Fibroblast of the aortic adventitia (primary cell): ENCODE data around the gene MTX3. TPM values are rescaled to one million over a fixed set of nuclear protein-coding genes. Genes with fewer than 3 reads are reported as not detected.

Experiments
- DNase-seq: peaks from one replicate; pipeline ENCODE4 v3.0.0-alpha.2; 2010; ENCODE audit warnings: low read depth
- H3K4me3 ChIP-seq: 2 replicates; pipeline ENCODE4 v1.5.1; 2011; ENCODE audit warnings: low read depth, mild to moderate bottlenecking, control low read depth, low read length, moderate library complexity
- total RNA-seq: library from RNA; depleted of rRNA; stranded (reverse); fragments of >200 nt; gene quantifications from 2 replicates; pipeline ENCODE4 v1.2.3, GENCODE V29; 2012; ENCODE audit warnings: low replicate concordance
- TF ChIP-seq, protein P1 (sequence below): IDR thresholded peaks from 2 replicates; pipeline ENCODE4 v1.5.1; 2011; ENCODE audit warnings: mild to moderate bottlenecking, low read length, control low read depth, inconsistent platforms; ENCODE audit not compliant: insufficient read depth

Gene MTX3
- total RNA-seq, 1 donor: 23.4 TPM

DNA sequence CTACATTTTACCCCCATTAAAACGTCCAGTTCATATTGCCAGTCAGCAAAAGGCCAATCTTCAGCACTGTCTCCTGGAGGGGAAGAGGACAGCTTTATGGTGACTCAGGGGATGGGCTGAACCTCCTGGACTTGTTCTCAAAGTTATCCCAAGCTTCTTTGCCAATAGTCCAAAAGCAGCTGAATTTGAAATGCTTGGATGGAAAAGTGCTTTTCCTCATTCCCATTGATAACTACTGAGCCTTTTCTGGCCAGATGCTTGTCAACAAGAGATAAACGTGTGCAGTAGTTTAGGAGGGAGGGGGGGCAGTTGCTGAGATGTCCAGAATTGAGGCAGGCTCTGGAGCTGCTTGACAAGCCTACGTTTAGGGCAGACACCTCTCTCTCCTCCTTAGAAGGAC lies 43.5 kb downstream of the MTX3 start:
- TF ChIP-seq, protein P1, sequence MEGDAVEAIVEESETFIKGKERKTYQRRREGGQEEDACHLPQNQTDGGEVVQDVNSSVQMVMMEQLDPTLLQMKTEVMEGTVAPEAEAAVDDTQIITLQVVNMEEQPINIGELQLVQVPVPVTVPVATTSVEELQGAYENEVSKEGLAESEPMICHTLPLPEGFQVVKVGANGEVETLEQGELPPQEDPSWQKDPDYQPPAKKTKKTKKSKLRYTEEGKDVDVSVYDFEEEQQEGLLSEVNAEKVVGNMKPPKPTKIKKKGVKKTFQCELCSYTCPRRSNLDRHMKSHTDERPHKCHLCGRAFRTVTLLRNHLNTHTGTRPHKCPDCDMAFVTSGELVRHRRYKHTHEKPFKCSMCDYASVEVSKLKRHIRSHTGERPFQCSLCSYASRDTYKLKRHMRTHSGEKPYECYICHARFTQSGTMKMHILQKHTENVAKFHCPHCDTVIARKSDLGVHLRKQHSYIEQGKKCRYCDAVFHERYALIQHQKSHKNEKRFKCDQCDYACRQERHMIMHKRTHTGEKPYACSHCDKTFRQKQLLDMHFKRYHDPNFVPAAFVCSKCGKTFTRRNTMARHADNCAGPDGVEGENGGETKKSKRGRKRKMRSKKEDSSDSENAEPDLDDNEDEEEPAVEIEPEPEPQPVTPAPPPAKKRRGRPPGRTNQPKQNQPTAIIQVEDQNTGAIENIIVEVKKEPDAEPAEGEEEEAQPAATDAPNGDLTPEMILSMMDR: no peak
- no peak overlapping the region for H3K4me3 ChIP-seq
- no peak for DNase-seq

GRCh38 chr5:79938468-79938867 lies 52.6 kb downstream of the MTX3 start:
- TF ChIP-seq, protein P1: no peak

GRCh38 chr5:79936646-79937216 lies 54.3 kb downstream of the MTX3 start:
- no peak for DNase-seq

More at GRCh38 chr5:79938468-79938867, 52.6 kb downstream of the MTX3 start:
- no peak overlapping the region for H3K4me3 ChIP-seq
- DNase-seq: no peak

GRCh38 chr5:79936002-79936645 lies 54.9 kb downstream of the MTX3 start:
- no peak overlapping the region for H3K4me3 ChIP-seq
- TF ChIP-seq, protein P1: no peak
- peak; percentile 59 for DNase-seq

More at GRCh38 chr5:79936646-79937216, 54.3 kb downstream of the MTX3 start:
- TF ChIP-seq, protein P1: no peak
- H3K4me3 ChIP-seq: no peak overlapping the region

GRCh38 chr5:79934681-79935080 lies 56.4 kb downstream of the MTX3 start:
- no peak overlapping the region for H3K4me3 ChIP-seq
- DNase-seq: no peak
- TF ChIP-seq, protein P1: no peak

GRCh38 chr5:79932510-79933504 lies 58.3 kb downstream of the MTX3 start:
- TF ChIP-seq, protein P1: no peak
- peak; percentile 40 for DNase-seq

More at GRCh38 chr5:79932510-79933504, 58.3 kb downstream of the MTX3 start:
- no peak overlapping the region for H3K4me3 ChIP-seq
